ENCODE data around the gene SORCS2. TPM values are rescaled to one million over a fixed set of nuclear protein-coding genes. Genes with fewer than 3 reads are reported as not detected.

The SORCS2 gene
- total and polyA plus RNA-seq, 2 donors (not counting 1 experiment from before 2014, with no cell fraction given) = not detected

DNA sequence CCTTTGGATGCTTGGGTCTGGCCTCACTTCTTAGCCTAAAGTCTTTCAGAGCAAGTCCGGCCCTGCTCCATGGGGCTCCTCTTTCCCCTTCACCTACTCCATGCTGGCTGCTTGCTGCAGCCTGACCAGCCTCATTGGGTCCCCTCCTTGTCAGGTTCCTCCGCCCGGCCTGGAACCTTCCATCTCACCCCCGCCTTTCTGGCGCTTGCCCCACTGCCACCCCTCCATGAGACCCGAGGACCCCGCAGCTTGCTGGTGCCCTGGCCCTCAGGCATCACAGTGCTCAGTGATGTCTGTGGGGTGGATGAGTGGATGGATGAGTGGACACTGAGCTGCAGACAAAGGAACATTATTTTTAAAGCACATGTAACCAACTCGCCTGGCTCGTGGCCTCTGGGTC lies 24.7 kb downstream of the SORCS2 start:
- WGBS (ENCODE audit: insufficient coverage) = 92% methylated on average over 5 of the region's 9 CpGs
- H3K4me3 Mint-ChIP-seq = no peak overlapping the region
- TF ChIP-seq CTCF (IDR thresholded peaks at IDR 0.05) (no peak), EZH2 (IDR thresholded peaks at IDR 0.05; ENCODE audit: borderline replicate concordance, insufficient read depth, low read depth, low read length, poor library complexity, severe bottlenecking) (no peak)
- no peak overlapping the region for H3K27ac Mint-ChIP-seq
- Histone ChIP-seq H3K9ac (ENCODE audit: low read length) (no peak overlapping the region), H3K27ac (ENCODE audit: low read length in 2 of 2) (no peak overlapping the region), H3K4me3 (ENCODE audit: control extremely low read depth in 1 of 5, extremely low read depth in 1 of 5, insufficient read depth in 1 of 5, low read depth in 2 of 5, low read length in 4 of 5) (no peak overlapping the region), H3K36me3 (replicated peaks in 1 of 2; ENCODE audit: control extremely low read depth in 1 of 2, control insufficient read depth in 1 of 2, extremely low read depth in 1 of 2, insufficient read depth in 2 of 2, low read length in 1 of 2) (no peaks in the 10 kb centered on the region), H3K27me3 (replicated peaks in 1 of 4; ENCODE audit: control extremely low read depth in 1 of 4, control insufficient read depth in 3 of 4, insufficient read depth in 4 of 4, low read length in 3 of 4) (no peaks in the 10 kb centered on the region), H3K79me2 (ENCODE audit: control insufficient read depth, insufficient read depth, low read length) (no peaks in the 10 kb centered on the region), H2AFZ (ENCODE audit: insufficient read depth, low read depth, low read length, poor library complexity, severe bottlenecking) (no peak overlapping the region), H3K4me2 (replicated peaks; ENCODE audit: low read depth, low read length, poor library complexity, severe bottlenecking) (no peak overlapping the region), H4K20me1 (ENCODE audit: control insufficient read depth, insufficient read depth, low read length, poor library complexity, severe bottlenecking) (no peaks in the 10 kb centered on the region), H3K4me1 (ENCODE audit: control insufficient read depth in 2 of 2, insufficient read depth in 2 of 2, low read length in 2 of 2) (no peaks in the 10 kb centered on the region), H3K9me3 (ENCODE audit: control extremely low read depth in 1 of 3, control insufficient read depth in 2 of 3, insufficient read depth in 1 of 3, low read length in 2 of 3) (peaks cover 0 to 23% (median 4%) of the 10 kb centered on the region in 3 donors)
- ChIA-PET POLR2A (no interaction called here), CTCF (no interaction called here)
- intact Hi-C loops (cut with micrococcal nuclease) = no loop called here
- H3K9me3 Mint-ChIP-seq (ENCODE audit: insufficient read depth) = peaks cover 2% of the 10 kb centered on the region
- H3K27me3 Mint-ChIP-seq = peaks cover 6% of the 10 kb centered on the region
- no peaks in the 10 kb centered on the region for H3K4me1 Mint-ChIP-seq
- no peak for ATAC-seq (ENCODE audit: low read depth)
- no peak for DNase-seq

DNA sequence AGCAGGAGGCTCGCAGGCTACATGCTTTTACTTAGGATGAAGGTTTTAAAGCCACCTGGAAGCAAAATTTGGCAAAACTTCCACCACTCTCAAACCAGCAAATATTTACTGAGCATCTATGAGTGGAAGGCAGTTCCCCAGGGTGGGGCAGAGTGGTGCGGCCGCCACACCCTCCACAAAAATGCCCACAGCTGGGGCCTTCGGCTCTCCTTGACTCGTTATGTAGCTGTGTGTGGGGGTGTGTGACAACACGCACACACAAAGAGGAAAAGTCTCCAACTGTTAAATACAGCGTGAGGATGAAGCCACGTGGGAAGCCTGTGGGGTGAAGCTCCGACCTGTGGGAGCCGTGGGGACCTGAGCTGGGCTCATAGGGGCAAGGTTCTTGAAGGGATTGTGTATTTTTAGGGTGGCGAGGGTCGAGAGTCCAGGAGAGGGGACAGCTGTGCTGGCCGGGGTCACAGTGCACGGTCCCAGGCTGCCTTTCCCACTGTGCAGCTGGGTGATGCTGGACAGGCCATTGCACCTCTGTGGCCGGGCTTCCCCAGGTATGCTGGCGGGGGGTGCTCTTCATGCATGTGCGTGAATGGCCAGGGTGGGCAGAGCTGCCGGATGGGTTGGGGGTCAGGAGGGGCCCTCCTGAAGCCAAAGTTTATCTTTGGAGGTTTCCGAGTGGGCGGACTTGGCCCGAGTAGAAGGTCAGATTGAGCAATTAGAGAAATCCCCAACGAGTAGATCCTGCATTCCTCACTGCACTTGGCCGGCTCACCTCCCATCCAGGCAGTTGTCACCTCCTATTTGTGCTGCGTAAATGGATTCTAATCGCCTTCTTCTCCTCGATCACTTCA lies 25.4 kb downstream of the SORCS2 start:
- ATAC-seq (ENCODE audit: low read depth) (no peak), DNase-seq (no peak)
- Mint-ChIP-seq H3K27ac (no peak overlapping the region), H3K27me3 (peaks cover 6% of the 10 kb centered on the region), H3K4me3 (no peak overlapping the region), H3K4me1 (no peaks in the 10 kb centered on the region), H3K9me3 (ENCODE audit: insufficient read depth) (peaks cover 2% of the 10 kb centered on the region)
- Histone ChIP-seq H2AFZ (ENCODE audit: insufficient read depth, low read depth, low read length, poor library complexity, severe bottlenecking) (no peak overlapping the region), H3K9me3 (ENCODE audit: control extremely low read depth in 1 of 3, control insufficient read depth in 2 of 3, insufficient read depth in 1 of 3, low read length in 2 of 3) (peaks cover 0 to 23% (median 4%) of the 10 kb centered on the region in 3 donors), H3K36me3 (replicated peaks in 1 of 2; ENCODE audit: control extremely low read depth in 1 of 2, control insufficient read depth in 1 of 2, extremely low read depth in 1 of 2, insufficient read depth in 2 of 2, low read length in 1 of 2) (no peaks in the 10 kb centered on the region), H3K4me1 (ENCODE audit: control insufficient read depth in 2 of 2, insufficient read depth in 2 of 2, low read length in 2 of 2) (no peaks in the 10 kb centered on the region), H3K27ac (ENCODE audit: low read length in 2 of 2) (no peak overlapping the region), H3K79me2 (ENCODE audit: control insufficient read depth, insufficient read depth, low read length) (no peaks in the 10 kb centered on the region), H3K4me2 (replicated peaks; ENCODE audit: low read depth, low read length, poor library complexity, severe bottlenecking) (no peak overlapping the region), H4K20me1 (ENCODE audit: control insufficient read depth, insufficient read depth, low read length, poor library complexity, severe bottlenecking) (no peaks in the 10 kb centered on the region), H3K9ac (ENCODE audit: low read length) (no peak overlapping the region), H3K27me3 (replicated peaks in 1 of 4; ENCODE audit: control extremely low read depth in 1 of 4, control insufficient read depth in 3 of 4, insufficient read depth in 4 of 4, low read length in 3 of 4) (no peaks in the 10 kb centered on the region), H3K4me3 (ENCODE audit: control extremely low read depth in 1 of 5, extremely low read depth in 1 of 5, insufficient read depth in 1 of 5, low read depth in 2 of 5, low read length in 4 of 5) (no peak overlapping the region)
- WGBS (ENCODE audit: insufficient coverage) = 82% methylated on average over 16 of the region's 26 CpGs
- CTCF ChIA-PET = no interaction called here
- no peak for TF ChIP-seq EZH2 (IDR thresholded peaks at IDR 0.05; ENCODE audit: borderline replicate concordance, insufficient read depth, low read depth, low read length, poor library complexity, severe bottlenecking)
- no peak for TF ChIP-seq CTCF (IDR thresholded peaks at IDR 0.05)
- POLR2A ChIA-PET = no interaction called here
- intact Hi-C loops (cut with micrococcal nuclease) = no loop called here
